ENCODE results near the gene TLE4.

- no peak for TF ChIP-seq MAX (IDR thresholded peaks at IDR 0.05; ENCODE audit: low read depth, low read length)
- TF ChIP-seq CTCF (IDR thresholded peaks at IDR 0.05; ENCODE audit: low read depth, low read length): no peak
These were observed 67.0 kb downstream of the TLE4 start for GRCh38 chr9:79638806-79639205.
